Cardiac fibroblast (primary cell): ENCODE results near the gene PCCA.
"Not testable (repeated sequence)": the region's sequence is repeated elsewhere in the genome, so short reads cannot be mapped to it uniquely, and the experiment has no call there.

Source experiments
- DNase-seq, 2 donors: peaks; one replicate each; pipeline versions ENCODE4 v3.0.0 to v3.0.0-alpha.2; 2010; ENCODE audit warnings: low read depth in 2 of 2
- H3K4me3 ChIP-seq, 2 donors: replicated peaks in 1 of 2; 1 replicate in 1 of 2; 2 replicates in 1 of 2; pipeline ENCODE4 v1.5.1; 2011; ENCODE audit warnings: low read depth in 2 of 2, low read length in 2 of 2, mild to moderate bottlenecking in 2 of 2, moderate library complexity in 1 of 2
- CTCF ChIP-seq: IDR thresholded peaks from one replicate; pipeline ENCODE4 v1.5.1; 2011; ENCODE audit warnings: low read depth, mild to moderate bottlenecking, low read length, inconsistent platforms

The PCCA gene

DNA sequence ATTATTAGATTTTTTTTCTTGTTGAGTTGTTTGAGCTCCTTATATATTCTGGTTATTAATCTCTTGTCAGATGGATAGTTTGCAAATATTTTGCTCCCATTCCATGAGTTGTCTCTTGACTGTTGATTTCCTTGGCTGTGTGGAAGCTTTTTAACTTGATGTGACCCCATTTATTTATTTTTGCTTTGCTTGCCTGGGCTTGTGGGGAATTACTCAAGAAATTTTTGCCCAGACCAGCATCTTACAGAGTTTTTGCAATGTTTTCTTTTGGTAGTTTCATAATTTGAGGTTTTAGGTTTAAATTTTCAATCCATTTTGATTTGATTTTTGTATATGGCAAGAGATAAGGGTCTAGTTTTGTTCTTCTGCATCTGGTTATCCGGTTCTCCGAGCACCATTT, 124.7 kb downstream of the PCCA start:
- TF ChIP-seq CTCF: no peak

GRCh38 chr13:100214886-100215285, 126.0 kb downstream of the PCCA start:
- TF ChIP-seq CTCF: no peak
- H3K4me3 ChIP-seq: no peak overlapping the region
- DNase-seq: peak; percentile 72 to 86

More for the DNA sequence above, 124.7 kb downstream of the PCCA start:
- peak in 1 of 2 donors; percentile 51 for DNase-seq
- no peak overlapping the region for H3K4me3 ChIP-seq

- TF ChIP-seq CTCF: no peak
- H3K4me3 ChIP-seq: no peak overlapping the region
- DNase-seq: no peak
These were observed 132.3 kb downstream of the PCCA start for GRCh38 chr13:100221166-100221565.

GRCh38 chr13:100223966-100224530, 135.2 kb downstream of the PCCA start:
- DNase-seq, H3K4me3 ChIP-seq: not testable (repeated sequence)

DNA sequence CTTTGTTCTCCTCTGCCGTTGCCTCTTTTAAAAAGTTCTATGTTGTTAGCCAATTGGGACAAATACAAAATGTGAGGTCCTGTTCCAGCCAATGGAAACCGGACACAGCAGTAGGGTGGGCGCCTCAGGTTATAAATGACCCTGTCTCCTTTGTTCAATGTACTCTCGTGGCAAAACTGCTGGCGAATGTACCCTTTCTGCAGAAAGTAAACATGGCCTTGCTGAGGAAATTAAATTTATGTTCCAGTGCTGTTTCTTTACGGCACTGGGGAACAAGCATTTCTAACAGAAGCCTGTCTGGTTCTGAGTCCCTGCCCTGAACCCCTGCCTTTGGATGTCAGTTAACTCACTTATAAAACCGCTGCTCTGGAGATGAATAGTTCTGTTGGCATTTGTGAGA, 140.7 kb downstream of the PCCA start:
- no peak overlapping the region for H3K4me3 ChIP-seq
- DNase-seq: no peak
- no peak for TF ChIP-seq CTCF

- no peak for TF ChIP-seq CTCF
- no peak overlapping the region for H3K4me3 ChIP-seq
- DNase-seq: no peak
These were observed 141.9 kb downstream of the PCCA start for GRCh38 chr13:100230769-100231149.

GRCh38 chr13:100231176-100231575, 142.3 kb downstream of the PCCA start:
- no peak for DNase-seq
- TF ChIP-seq CTCF: no peak
- H3K4me3 ChIP-seq: no peak overlapping the region
